Bronchus fibroblast of lung (primary cell): Measurements from ENCODE around the gene MBTPS1. TPM values are rescaled to one million over a fixed set of nuclear protein-coding genes. Genes with fewer than 3 reads are reported as not detected.

ENCODE experiments used
- total RNA-seq: library from RNA; depleted of rRNA; stranded (reverse); fragments of >200 nt; gene quantifications from 2 replicates; pipeline ENCODE4 v1.2.3, GENCODE V29; 2015

Gene MBTPS1
- total RNA-seq, result 59.7 and 61.2 TPM in 2 replicates

GRCh38 chr16:84116720-84117493 is at the start of gene MBTPS1:
Gene MBTPS1 (minus strand): TSS chr16:84116942. CDS start chr16:84101783, 15,159 bp downstream.

GRCh38 chr16:84144859-84145639 is 28.3 kb upstream of the MBTPS1 start, which contains the start of the genes DNAAF1 and HSDL1:
Gene DNAAF1 (plus strand): TSS chr16:84145308. CDS start chr16:84145441, 133 bp downstream.
Gene HSDL1 (minus strand): TSS chr16:84145177. CDS start chr16:84131321, 13,856 bp downstream.

GRCh38 chr16:84042308-84042878 is 74.3 kb downstream of the MBTPS1 start, which contains the start of gene SLC38A8:
Gene SLC38A8 (minus strand): TSS chr16:84042795. CDS start chr16:84042157, 638 bp downstream.

Other genes with a start within 250 kb of the MBTPS1 start
- gene MLYCD, start 217.8 kb downstream of the MBTPS1 start, total RNA-seq, result 1.2 and 1.8 TPM in 2 replicates
- gene OSGIN1, start 163.7 kb downstream of the MBTPS1 start, total RNA-seq, result 0.67 and 1.2 TPM in 2 replicates
- 0.30 TPM in 1 of 2 replicates, not detected in the other for gene NECAB2, start 148.7 kb downstream of the MBTPS1 start, total RNA-seq
- gene SLC38A8, start 74.1 kb downstream of the MBTPS1 start, total RNA-seq, result not detected in 2 replicates
- gene HSDL1, start 28.2 kb upstream of the MBTPS1 start, total RNA-seq, result 8.4 and 13.4 TPM in 2 replicates
- gene DNAAF1, start 28.4 kb upstream of the MBTPS1 start, total RNA-seq, result not detected in 2 replicates
- 18.0 and 23.2 TPM in 2 replicates for gene TAF1C, start 70.1 kb upstream of the MBTPS1 start, total RNA-seq
- gene ADAD2, start 74.2 kb upstream of the MBTPS1 start, total RNA-seq, result not detected in 2 replicates
- not detected in 2 replicates for gene KCNG4, start 123.1 kb upstream of the MBTPS1 start, total RNA-seq
- gene WFDC1, start 177.9 kb upstream of the MBTPS1 start, total RNA-seq, result 0.59 TPM in 1 of 2 replicates, not detected in the other